Measurements from ENCODE around the gene GAS6. TPM values are rescaled to one million over a fixed set of nuclear protein-coding genes. Genes with fewer than 3 reads are reported as not detected.

GAS6 gene
- total and polyA plus RNA-seq, 9 of the 15 experiments (the other 6 are each of a cell fraction or from before 2014, with no cell fraction given): 0.14 to 9.7 (median 4.7) TPM; not detected in 1

DNA sequence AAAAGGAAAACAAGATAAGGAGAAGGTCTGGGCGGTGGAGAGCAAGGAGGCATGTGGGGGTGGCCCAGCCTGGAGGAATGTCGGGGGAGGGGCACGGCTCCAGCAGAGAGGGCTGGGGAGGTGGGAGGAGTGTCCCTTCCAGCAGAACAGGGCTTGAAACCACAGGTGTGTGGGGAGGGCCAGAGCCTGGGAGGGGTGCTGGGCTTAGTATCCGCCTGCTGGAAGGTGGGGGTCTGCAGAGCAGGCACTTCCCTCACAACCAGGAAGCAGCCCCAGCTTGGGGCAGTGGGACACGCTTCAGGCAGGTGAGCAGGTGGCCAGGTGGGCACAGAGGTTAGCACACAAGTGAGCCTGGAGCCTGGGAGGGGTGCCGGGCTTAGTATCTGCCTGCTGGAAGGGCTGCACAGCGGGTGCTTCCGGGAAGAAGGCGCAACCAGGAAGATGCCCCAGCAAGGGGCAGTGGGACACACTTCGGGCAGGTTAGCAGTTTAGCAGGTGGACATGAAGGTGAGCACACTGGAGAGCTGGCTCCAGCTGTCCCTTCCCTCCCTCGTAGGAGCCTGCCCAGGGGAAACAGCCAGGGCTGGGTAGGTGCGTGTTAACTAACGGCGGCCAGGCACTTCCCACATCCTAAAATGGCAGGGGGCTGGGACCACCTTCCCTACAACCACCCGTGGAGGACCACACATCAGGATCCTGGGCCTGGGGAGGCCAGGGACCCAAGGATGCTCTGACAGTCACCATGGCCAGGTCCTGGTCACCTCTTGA, 3.0 kb downstream of the GAS6 start:
- no peak overlapping the region for H2AFZ ChIP-seq (ENCODE audit: low read depth, low read length)
- intact Hi-C loops (cut with micrococcal nuclease): no loop called here
- no peak overlapping the region for H3K4me3 ChIP-seq
- no peaks in the 10 kb centered on the region for H3K9me1 ChIP-seq (ENCODE audit: control insufficient read depth, insufficient read depth, low read length)
- peaks cover 2% of the 10 kb centered on the region; the same call in 1 of the 3 replicates for H3K36me3 ChIP-seq (ENCODE audit: control insufficient read depth, insufficient read depth, low read length)
- H3K9me3 ChIP-seq (replicated peaks; ENCODE audit: control insufficient read depth, insufficient read depth, low read depth, low read length): peaks cover 2% of the 10 kb centered on the region
- H3K27me3 ChIP-seq (ENCODE audit: control insufficient read depth in 2 of 2, insufficient read depth in 2 of 2, low read length in 2 of 2): no peaks in the 10 kb centered on the region; a peak in 1 of 5 replicates
- H3K27ac ChIP-seq (ENCODE audit: extremely low read depth, low read depth, low read length): no peak overlapping the region
- in situ Hi-C loops (cut with MboI): no loop called here
- POLR2A ChIA-PET: interaction anchor here (0.6 to 1.2 kb wide), 4 partner anchors 9 to 376 kb away, joined by 3 to 4 read pairs (median 4); no protein-coding TSS in a partner anchor
- ATAC-seq (peak; percentile 76), FAIRE-seq (no peak), DNase-seq (ENCODE audit: extremely low read depth in 1 of 4, low spot score in 3 of 4) (peak; percentile 72 to 77 (median 74))
- no peaks in the 10 kb centered on the region for H4K20me1 ChIP-seq (replicated peaks; ENCODE audit: control insufficient read depth, insufficient read depth, low read length)
- WGBS (ENCODE audit: insufficient coverage, low coverage, missing lambda C conversion rate): 41% methylated on average over 12 of the region's 15 CpGs
- peaks cover 20 to 60% of the 10 kb centered on the region in 2 experiments; a peak in 4 of 5 replicates for H3K4me1 ChIP-seq (replicated peaks in 1 of 2; ENCODE audit: control insufficient read depth in 2 of 2, insufficient read depth in 2 of 2, low read length in 2 of 2)
- peak overlapping the region in 1 of 2 experiments; percentile 70; a peak in 2 of 4 replicates for H3K9ac ChIP-seq (ENCODE audit: insufficient read depth in 1 of 2, low read depth in 2 of 2, low read length in 2 of 2)
- peak overlapping the region; percentile 23; the same call in 1 of the 2 replicates for H3K4me2 ChIP-seq (ENCODE audit: insufficient read depth, low read length)
- peaks cover 23% of the 10 kb centered on the region; the same call in 2 of the 3 replicates for H3K79me2 ChIP-seq (ENCODE audit: control insufficient read depth, insufficient read depth, low read length)
- CTCF ChIA-PET (ENCODE audit: low intra/inter-chr PET ratio): no interaction called here
- no TSS peak for BruUV-seq (replicated peaks)
- TF ChIP-seq MEF2D (tag; conservative IDR thresholded peaks at IDR 0.05; ENCODE audit: low read depth): no peak
- TF ChIP-seq SOX6 (IDR thresholded peaks at IDR 0.05): 0 out of 2 replicates have a peak, but pooled peaks have one; percentile 26
- no peak for TF ChIP-seq STAT5B (CRISPR knock-in tag; IDR thresholded peaks at IDR 0.05)
- TF ChIP-seq NUFIP1 (IDR thresholded peaks at IDR 0.05; ENCODE audit: partially characterized antibody): no peak
- TF ChIP-seq ETS2 (tag; IDR thresholded peaks at IDR 0.05; ENCODE audit: borderline replicate concordance, poor library complexity, severe bottlenecking): no peak
- no peak for TF ChIP-seq RBM14 (IDR thresholded peaks at IDR 0.05; ENCODE audit: borderline replicate concordance, insufficient read depth, low read depth, low read length)
- TF ChIP-seq MYC (IDR thresholded peaks at IDR 0.05; ENCODE audit: low read depth, low read length): 0 out of 2 replicates have a peak, but pooled peaks have one; percentile 24
- TF ChIP-seq MYC (CRISPR knock-in tag; IDR thresholded peaks at IDR 0.05; ENCODE audit: borderline replicate concordance, low read depth): no peak
- no peak for TF ChIP-seq ETV6 (IDR thresholded peaks at IDR 0.05; ENCODE audit: borderline replicate concordance in 1 of 2, low read depth in 2 of 2, low read length in 1 of 2)
- no peak for TF ChIP-seq ETV6 (CRISPR knock-in tag; IDR thresholded peaks at IDR 0.05; ENCODE audit: borderline replicate concordance)
- TF ChIP-seq HDAC1 (IDR thresholded peaks at IDR 0.05): peak in 1 of 2 experiments; percentile 38; a peak in 1 of 4 replicates
- no peak for TF ChIP-seq RFX7 (CRISPR knock-in tag; IDR thresholded peaks at IDR 0.05)
- TF ChIP-seq HMG20A (CRISPR knock-in tag; conservative IDR thresholded peaks at IDR 0.05): no peak
- TF ChIP-seq NFE2 (IDR thresholded peaks at IDR 0.05; ENCODE audit: low read depth): no peak
- no peak for TF ChIP-seq ZNF263 (CRISPR knock-in tag; IDR thresholded peaks at IDR 0.05; ENCODE audit: borderline replicate concordance)
- no peak for TF ChIP-seq HDAC6 (IDR thresholded peaks at IDR 0.05; ENCODE audit: low read depth, low read length)
- peak; percentile 42 for TF ChIP-seq CBFA2T3 (IDR thresholded peaks at IDR 0.05)
- TF ChIP-seq RCOR1 (IDR thresholded peaks at IDR 0.05; ENCODE audit: borderline replicate concordance in 1 of 2, low read depth in 2 of 2, low read length in 2 of 2): 0 out of 4 replicates have a peak, but pooled peaks of 1 of the 2 experiments have one; percentile 30
- no peak for TF ChIP-seq SREBF2 (CRISPR knock-in tag; IDR thresholded peaks at IDR 0.05)
- 0 out of 4 replicates have a peak, but pooled peaks of 1 of the 2 experiments have one; percentile 45 for TF ChIP-seq MAZ (CRISPR knock-in tag; conservative IDR thresholded peaks at IDR 0.05 in 1 of 2, IDR thresholded peaks at IDR 0.05 in 1 of 2)
- no peak for TF ChIP-seq CBFB (CRISPR knock-in tag; IDR thresholded peaks at IDR 0.05)
- TF ChIP-seq CHD4 (IDR thresholded peaks at IDR 0.05; ENCODE audit: insufficient read depth, insufficient replicate concordance, low read depth, low read length, poor library complexity, severe bottlenecking): no peak
- no peak for TF ChIP-seq ZNF232 (CRISPR knock-in tag; IDR thresholded peaks at IDR 0.05)

Data from K562 (cell line).